Endothelial cell of umbilical vein (primary cell): ENCODE results near the gene FHIT. TPM values are rescaled to one million over a fixed set of nuclear protein-coding genes. Genes with fewer than 3 reads are reported as not detected.

Experiments used
- BruUV-seq: library from RNA; stranded (reverse); fragments of 400-500 nt; replicated peaks from 2 replicates; lab custom pipeline; 2021; lab: Mats Ljungman, UMichigan
- CTCF ChIA-PET: fragments of 300-600, 350-600 bp; sonication (Branson Sonifier 250); formaldehyde crosslinking; loops from one replicate; lab custom pipeline; 2021; ENCODE audit warnings: antibody characterized with exemption, inconsistent platforms; lab: Charles Lee
- POLR2A ChIA-PET: fragments of 300-600, 350-600 bp; sonication (Branson Sonifier 250); formaldehyde crosslinking; loops from one replicate; lab custom pipeline; 2021; ENCODE audit warnings: antibody characterized with exemption, inconsistent platforms; lab: Charles Lee
- DNase-seq: peaks from one replicate; pipeline ENCODE4 v3.0.0-alpha.2; 2011; ENCODE audit warnings: low read depth, low spot score
- FAIRE-seq: peaks from 2 replicates; lab custom pipeline; 2011; peaks lifted over from hg19 to GRCh38; lab: Jason Lieb, UNC
- H2AFZ ChIP-seq: 2 replicates; pipeline ENCODE4 v1.6.0; 2012; ENCODE audit warnings: low read depth, low read length, control low read depth, inconsistent platforms
- H3K27ac ChIP-seq: 2 replicates; pipeline ENCODE4 v1.5.1; 2011; ENCODE audit warnings: low read depth, mild to moderate bottlenecking, control low read depth, low read length, moderate library complexity; ENCODE audit not compliant: insufficient read depth
- H3K27me3 ChIP-seq, 2 experiments: 2 replicates each; pipeline versions ENCODE4 v1.6.0 to v1.6.1; 2011; ENCODE audit warnings: low read length in 2 of 2, mixed read lengths in 1 of 2; ENCODE audit not compliant: control insufficient read depth in 2 of 2, insufficient read depth in 2 of 2
- H3K36me3 ChIP-seq, 2 experiments: 2 replicates in 1 of 2; 3 replicates in 1 of 2; pipeline ENCODE4 v1.5.1; 2011; ENCODE audit warnings: low read length in 2 of 2, mild to moderate bottlenecking in 1 of 2, moderate library complexity in 1 of 2; ENCODE audit not compliant: control insufficient read depth in 2 of 2, insufficient read depth in 2 of 2; ENCODE audit errors: extremely low read depth in 1 of 2
- H3K4me1 ChIP-seq: 3 replicates; pipeline ENCODE4 v1.5.1; 2011; ENCODE audit warnings: mild to moderate bottlenecking, low read length; ENCODE audit not compliant: control insufficient read depth, insufficient read depth; ENCODE audit errors: extremely low read depth
- H3K4me2 ChIP-seq: 2 replicates; pipeline ENCODE4 v1.6.1; 2011; ENCODE audit warnings: low read length, control low read depth, mixed read lengths; ENCODE audit not compliant: insufficient read depth
- H3K4me3 ChIP-seq, 3 experiments: fragments of 200-600 bp in 1 of 3; sonication (generic), shearing (Covaris generic) in 1 of 3; replicated peaks in 1 of 3; 2 replicates each; pipeline ENCODE4 v1.5.1; 2011 to 2016; ENCODE audit warnings: control low read depth in 3 of 3, low read length in 3 of 3, mild to moderate bottlenecking in 2 of 3, inconsistent platforms in 1 of 3, low read depth in 1 of 3, moderate library complexity in 1 of 3; ENCODE audit not compliant: insufficient read depth in 1 of 3
- H3K79me2 ChIP-seq: 2 replicates; pipeline ENCODE4 v1.6.0; 2012; ENCODE audit warnings: low read length, inconsistent platforms; ENCODE audit not compliant: control insufficient read depth, insufficient read depth
- H3K9ac ChIP-seq: replicated peaks from 2 replicates; pipeline ENCODE3; 2011; ENCODE audit warnings: low read length, control low read depth; ENCODE audit not compliant: insufficient read depth; ENCODE audit errors: extremely low read depth
- H3K9me1 ChIP-seq: replicated peaks from 3 replicates; pipeline ENCODE4 v1.6.0; 2011; ENCODE audit warnings: mild to moderate bottlenecking, low read length; ENCODE audit not compliant: control insufficient read depth, insufficient read depth; ENCODE audit errors: extremely low read depth
- H3K9me3 ChIP-seq: replicated peaks from 2 replicates; pipeline ENCODE4 v1.5.1; 2012; ENCODE audit warnings: low read length, inconsistent platforms; ENCODE audit not compliant: control insufficient read depth, insufficient read depth
- H4K20me1 ChIP-seq: replicated peaks from 2 replicates; pipeline ENCODE3; 2011; ENCODE audit warnings: mild to moderate bottlenecking, low read length; ENCODE audit not compliant: control insufficient read depth, insufficient read depth; ENCODE audit errors: extremely low read depth
- EZH2 ChIP-seq: IDR thresholded peaks from 2 replicates; pipeline ENCODE4 v1.6.1; 2012; ENCODE audit warnings: borderline replicate concordance, low read depth, mild to moderate bottlenecking, moderate library complexity, low read length, inconsistent platforms; ENCODE audit not compliant: severe bottlenecking
- FOS ChIP-seq: IDR thresholded peaks from 2 replicates; pipeline ENCODE4 v1.6.1; 2011; ENCODE audit warnings: mild to moderate bottlenecking, low read length, moderate library complexity, borderline replicate concordance; ENCODE audit not compliant: insufficient read depth
- GATA2 ChIP-seq: IDR thresholded peaks from 2 replicates; pipeline ENCODE4 v1.7.0; 2011; ENCODE audit warnings: low read depth, mild to moderate bottlenecking, moderate library complexity, mixed read lengths, low read length; ENCODE audit not compliant: insufficient read length, insufficient read depth
- JUN ChIP-seq: IDR thresholded peaks from 2 replicates; pipeline ENCODE4 v1.6.1; 2011; ENCODE audit warnings: borderline replicate concordance, low read depth; ENCODE audit not compliant: insufficient read length, insufficient read depth
- MYC ChIP-seq: IDR thresholded peaks from one replicate; pipeline ENCODE4 v1.6.1; 2011; ENCODE audit warnings: mild to moderate bottlenecking, low read depth, low read length
- POLR2A ChIP-seq: IDR thresholded peaks from 2 replicates; pipeline ENCODE4 v1.6.1; 2012; ENCODE audit warnings: low read depth, mild to moderate bottlenecking, control low read depth, low read length
- POLR2AphosphoS5 ChIP-seq: IDR thresholded peaks from 2 replicates; pipeline ENCODE4 v1.6.1; 2012; ENCODE audit warnings: low read depth, mild to moderate bottlenecking, control low read depth, low read length, moderate library complexity; ENCODE audit not compliant: insufficient read depth
- dilution Hi-C: fragments of 300-500 bp; cut with MboI; formaldehyde crosslinking; loops from one replicate; pipeline ENCODE4 v1.15.0; 2019; ENCODE audit warnings: low sequenced_read_pairs; ENCODE audit not compliant: extremely low pct_ligation_motif_present
- intact Hi-C: fragments of 100-400 bp; cut with micrococcal nuclease; formaldehyde crosslinking; loops from one replicate; pipeline ENCODE4 v1.10.0; 2022
- polyA plus RNA-seq, 4 experiments: library from polyadenylated mRNA; depleted of rRNA in 3 of 4; stranded (reverse) in 3 of 4; unstranded in 1 of 4; fragments of >200 nt; gene quantifications; 2 replicates each; pipeline versions ENCODE4 v1.2.1 to v1.2.3, GENCODE V29; 2011 to 2012; ENCODE audit warnings: missing spikeins in 1 of 4
- total RNA-seq: library from RNA; stranded (reverse); gene quantifications from 2 replicates; pipeline ENCODE4 v1.2.3, GENCODE V29; 2021
- TF ChIP-seq, protein P1 (sequence below), 2 donors: IDR thresholded peaks; 1 replicate in 1 of 2; 2 replicates in 1 of 2; pipeline ENCODE4 v1.5.1; 2011; ENCODE audit warnings: low read length in 2 of 2, mild to moderate bottlenecking in 2 of 2, moderate library complexity in 2 of 2, control low read depth in 1 of 2, inconsistent platforms in 1 of 2, low read depth in 1 of 2; ENCODE audit not compliant: insufficient read depth in 1 of 2; ENCODE audit errors: extremely low read depth in 1 of 2
- TF ChIP-seq, protein P2 (sequence below): IDR thresholded peaks from 2 replicates; pipeline ENCODE4 v1.6.1; 2011; ENCODE audit not compliant: insufficient read depth, insufficient read length

FHIT gene
- total and polyA plus RNA-seq, 2 donors (not counting 3 experiments of a cell fraction or from before 2014, with no cell fraction given) = 0.47 to 2.2 TPM

DNA sequence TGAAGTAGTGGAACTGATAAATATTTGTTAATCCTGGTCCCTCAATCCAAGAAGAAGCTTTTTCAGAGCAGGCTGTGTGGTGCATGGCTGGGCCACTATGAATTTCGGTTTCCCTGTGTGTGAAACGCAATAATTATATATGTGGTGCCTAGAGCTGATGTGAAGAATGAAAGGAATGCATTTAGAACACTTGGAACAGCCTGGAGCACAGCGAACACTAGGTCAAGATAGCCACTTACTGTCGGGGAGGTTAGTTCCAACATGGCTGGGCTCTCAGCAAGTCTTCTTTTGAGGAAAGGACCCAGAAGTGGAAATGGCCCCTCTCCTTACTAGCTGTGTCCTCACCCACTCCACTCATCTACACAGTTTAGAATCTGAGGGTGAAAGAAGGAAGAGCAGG, 245.7 kb downstream of the FHIT start:
- no peak overlapping the region for H3K27ac ChIP-seq
- CTCF ChIA-PET = no interaction called here
- no peaks in the 10 kb centered on the region for H3K36me3 ChIP-seq
- H3K9ac ChIP-seq = no peak overlapping the region
- intact Hi-C loops = no loop called here
- FAIRE-seq (no peak), DNase-seq (no peak)
- no peak overlapping the region for H3K4me2 ChIP-seq
- H3K27me3 ChIP-seq = no peaks in the 10 kb centered on the region
- no peaks in the 10 kb centered on the region for H3K9me3 ChIP-seq
- H3K79me2 ChIP-seq = no peaks in the 10 kb centered on the region
- H3K4me3 ChIP-seq = no peak overlapping the region
- H3K4me1 ChIP-seq = no peaks in the 10 kb centered on the region
- no peaks in the 10 kb centered on the region for H3K9me1 ChIP-seq
- H4K20me1 ChIP-seq = no peaks in the 10 kb centered on the region
- no TSS peak for BruUV-seq
- no peak overlapping the region for H2AFZ ChIP-seq
- TF ChIP-seq POLR2A (no peak), EZH2 (no peak), POLR2AphosphoS5 (no peak), FOS (no peak), JUN (no peak), MYC (no peak), GATA2 (no peak)
- TF ChIP-seq, protein P1, sequence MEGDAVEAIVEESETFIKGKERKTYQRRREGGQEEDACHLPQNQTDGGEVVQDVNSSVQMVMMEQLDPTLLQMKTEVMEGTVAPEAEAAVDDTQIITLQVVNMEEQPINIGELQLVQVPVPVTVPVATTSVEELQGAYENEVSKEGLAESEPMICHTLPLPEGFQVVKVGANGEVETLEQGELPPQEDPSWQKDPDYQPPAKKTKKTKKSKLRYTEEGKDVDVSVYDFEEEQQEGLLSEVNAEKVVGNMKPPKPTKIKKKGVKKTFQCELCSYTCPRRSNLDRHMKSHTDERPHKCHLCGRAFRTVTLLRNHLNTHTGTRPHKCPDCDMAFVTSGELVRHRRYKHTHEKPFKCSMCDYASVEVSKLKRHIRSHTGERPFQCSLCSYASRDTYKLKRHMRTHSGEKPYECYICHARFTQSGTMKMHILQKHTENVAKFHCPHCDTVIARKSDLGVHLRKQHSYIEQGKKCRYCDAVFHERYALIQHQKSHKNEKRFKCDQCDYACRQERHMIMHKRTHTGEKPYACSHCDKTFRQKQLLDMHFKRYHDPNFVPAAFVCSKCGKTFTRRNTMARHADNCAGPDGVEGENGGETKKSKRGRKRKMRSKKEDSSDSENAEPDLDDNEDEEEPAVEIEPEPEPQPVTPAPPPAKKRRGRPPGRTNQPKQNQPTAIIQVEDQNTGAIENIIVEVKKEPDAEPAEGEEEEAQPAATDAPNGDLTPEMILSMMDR (IDR thresholded peaks at IDR 0.05; ENCODE audit: extremely low read depth in 1 of 2, insufficient read depth in 1 of 2, low read depth in 1 of 2, low read length in 2 of 2) = no peak
- TF ChIP-seq, protein P2, sequence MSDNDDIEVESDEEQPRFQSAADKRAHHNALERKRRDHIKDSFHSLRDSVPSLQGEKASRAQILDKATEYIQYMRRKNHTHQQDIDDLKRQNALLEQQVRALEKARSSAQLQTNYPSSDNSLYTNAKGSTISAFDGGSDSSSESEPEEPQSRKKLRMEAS = no peak
- dilution Hi-C loops = no loop called here
- POLR2A ChIA-PET = no interaction called here
